EH (cell line): Measurements from ENCODE around the gene KEAP1.

Experiments used
- DNase-seq: peaks from one replicate; pipeline ENCODE4 v3.0.0-alpha.2; 2015; ENCODE audit warnings: low read depth

KEAP1 gene

DNA sequence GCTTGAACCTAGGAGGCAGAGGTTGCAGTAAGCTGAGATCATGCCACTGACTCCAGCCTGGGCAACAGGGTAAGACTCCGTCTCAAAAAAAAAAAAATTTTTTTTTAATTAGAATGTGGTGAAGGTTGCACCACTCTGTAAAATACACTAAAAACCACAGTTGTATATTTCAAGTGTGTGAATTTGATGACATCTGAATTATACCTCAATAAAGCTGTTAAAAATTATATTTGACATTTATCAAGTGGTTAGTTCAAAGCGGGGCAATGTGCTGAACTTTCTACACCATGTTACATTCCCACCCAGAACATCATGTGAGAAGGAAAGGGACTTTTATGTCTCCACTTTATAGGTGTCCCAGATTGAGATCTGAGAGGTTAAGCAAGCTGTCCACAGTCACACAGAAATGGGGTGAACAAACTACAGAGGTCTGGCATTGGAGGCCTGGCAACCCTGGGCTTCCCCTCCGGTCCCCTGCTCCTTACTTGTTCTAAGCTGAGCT, 20.0 kb upstream of the KEAP1 start:
- DNase-seq, result no peak

DNA sequence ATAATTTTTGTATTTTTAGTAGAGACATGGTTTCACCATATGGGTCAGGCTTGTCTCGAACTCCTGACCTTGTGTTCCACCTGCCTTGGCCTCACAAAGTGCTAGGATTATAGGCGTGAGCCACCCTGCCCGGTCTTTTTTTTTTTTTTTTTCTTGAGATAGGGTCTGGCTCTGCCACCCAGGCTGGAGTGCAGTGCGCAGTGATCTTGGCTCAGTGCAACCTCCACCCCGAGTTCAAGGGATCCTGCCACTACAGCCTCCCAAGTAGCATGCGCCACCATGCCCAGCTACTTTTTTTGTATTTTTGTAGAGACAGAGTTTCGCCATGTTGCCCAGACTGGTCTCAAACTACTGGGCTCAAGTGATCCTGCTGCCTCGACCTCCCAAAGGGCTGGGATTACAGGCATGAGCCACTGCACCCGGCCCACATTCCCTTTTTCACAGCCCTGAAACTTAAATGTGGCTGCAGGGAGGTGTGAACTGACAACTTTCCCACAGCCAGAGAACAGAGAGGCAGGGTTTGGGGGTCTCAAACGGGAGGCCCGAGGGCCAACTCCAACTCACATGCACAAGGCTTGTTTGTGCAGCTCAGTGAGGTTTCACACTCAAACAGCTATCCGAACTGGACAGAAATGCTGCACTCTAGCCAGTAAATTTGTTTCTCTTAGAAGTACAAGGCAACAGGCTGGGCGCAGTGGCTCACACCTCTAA, 18.5 kb upstream of the KEAP1 start:
- no peak for DNase-seq

DNA sequence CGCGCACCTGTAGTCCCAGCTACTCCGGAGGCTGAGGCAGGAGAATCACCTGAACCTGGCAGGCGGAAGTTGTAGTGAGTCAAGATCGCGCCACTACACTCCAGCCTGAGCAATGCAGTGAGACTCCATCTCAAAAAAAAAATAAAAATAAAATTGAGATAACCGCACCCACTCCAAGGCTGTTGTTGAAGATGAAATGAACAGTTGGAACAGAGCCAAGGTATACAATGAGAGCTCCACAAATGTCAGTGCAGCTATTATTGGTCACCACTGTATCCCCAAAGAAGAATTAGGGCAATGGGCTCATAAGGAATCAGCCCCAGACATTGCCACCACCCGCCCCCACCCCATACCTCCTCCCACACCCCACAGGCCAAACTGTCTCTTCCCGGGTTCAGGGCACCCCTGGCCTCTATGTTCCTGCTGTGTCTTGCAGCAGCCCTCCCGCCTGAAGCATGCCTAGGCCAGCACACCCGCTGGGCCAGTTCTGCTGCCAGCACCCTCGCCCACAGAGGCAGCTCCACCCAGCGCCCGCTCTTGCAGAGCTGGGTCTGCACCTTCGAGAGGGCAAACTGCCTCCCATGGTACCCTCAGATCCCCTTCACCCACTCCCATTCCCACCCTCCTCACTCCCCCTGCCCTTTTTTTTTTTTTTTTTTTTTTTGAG, 17.6 kb upstream of the KEAP1 start:
- DNase-seq, result no peak

DNA sequence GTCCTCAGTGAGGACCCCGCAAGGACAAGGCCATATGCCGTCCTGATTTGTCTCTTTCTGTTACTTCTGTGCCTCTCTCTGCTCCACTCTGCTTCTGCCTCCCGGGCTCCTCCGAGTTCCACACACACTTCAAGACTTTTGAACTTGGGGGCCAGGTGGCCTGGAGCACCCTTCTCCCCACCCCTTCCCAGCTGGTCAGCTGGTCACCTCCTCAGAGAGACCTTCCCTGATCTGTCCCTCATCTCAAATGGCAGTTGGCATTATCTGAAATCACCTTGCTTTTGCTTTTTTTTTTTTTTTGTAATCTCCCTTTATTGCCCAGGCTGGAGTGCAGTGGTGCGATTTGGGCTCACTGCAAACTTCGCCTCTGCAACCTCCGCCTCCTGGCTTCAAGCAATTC, 16.3 kb upstream of the KEAP1 start:
- no peak for DNase-seq

DNA sequence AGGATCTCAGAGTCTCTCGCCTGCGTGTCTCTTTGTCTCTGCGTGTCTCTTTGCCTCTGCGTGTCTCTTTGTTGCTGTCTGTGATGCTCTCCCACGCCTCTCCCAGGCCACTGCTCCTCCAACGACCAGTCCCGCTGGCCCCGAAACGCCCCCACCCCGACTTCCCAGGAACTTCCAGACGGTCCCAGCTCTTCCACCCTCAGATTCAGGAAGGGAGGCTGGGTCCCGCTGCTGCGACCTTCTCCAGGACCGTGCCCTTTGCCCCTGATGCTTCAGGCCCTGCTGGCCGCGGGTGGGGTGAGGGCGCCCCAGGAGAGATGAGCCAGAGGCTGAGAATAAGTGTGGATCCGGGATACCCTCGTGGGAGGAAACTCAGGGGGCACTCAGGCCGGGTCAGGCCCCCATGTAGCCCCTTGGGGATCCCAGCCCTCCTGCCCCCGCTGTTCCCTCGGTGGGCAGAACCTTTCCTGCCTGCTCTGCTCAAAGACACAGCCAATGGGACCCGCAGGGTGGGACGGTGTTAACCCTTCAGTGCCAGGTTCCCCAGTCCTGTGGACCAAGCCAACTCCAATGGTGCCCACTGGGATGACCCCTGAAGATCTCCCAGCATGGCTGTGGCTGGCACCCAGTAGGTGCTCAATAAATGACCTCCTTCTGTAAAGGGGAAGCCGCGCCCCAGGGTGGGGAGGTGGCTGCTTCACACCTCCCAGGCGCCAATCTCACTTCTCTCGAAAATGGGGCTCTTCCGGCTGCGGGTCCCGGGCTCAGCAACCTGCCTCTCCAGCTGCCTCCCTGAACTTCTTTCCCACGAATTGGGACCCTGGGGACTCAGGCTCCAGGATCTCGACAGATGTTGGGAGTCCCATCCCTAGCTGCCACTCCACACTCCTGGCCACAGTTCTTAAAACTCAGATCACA, 15.5 kb upstream of the KEAP1 start:
- DNase-seq, result no peak

DNA sequence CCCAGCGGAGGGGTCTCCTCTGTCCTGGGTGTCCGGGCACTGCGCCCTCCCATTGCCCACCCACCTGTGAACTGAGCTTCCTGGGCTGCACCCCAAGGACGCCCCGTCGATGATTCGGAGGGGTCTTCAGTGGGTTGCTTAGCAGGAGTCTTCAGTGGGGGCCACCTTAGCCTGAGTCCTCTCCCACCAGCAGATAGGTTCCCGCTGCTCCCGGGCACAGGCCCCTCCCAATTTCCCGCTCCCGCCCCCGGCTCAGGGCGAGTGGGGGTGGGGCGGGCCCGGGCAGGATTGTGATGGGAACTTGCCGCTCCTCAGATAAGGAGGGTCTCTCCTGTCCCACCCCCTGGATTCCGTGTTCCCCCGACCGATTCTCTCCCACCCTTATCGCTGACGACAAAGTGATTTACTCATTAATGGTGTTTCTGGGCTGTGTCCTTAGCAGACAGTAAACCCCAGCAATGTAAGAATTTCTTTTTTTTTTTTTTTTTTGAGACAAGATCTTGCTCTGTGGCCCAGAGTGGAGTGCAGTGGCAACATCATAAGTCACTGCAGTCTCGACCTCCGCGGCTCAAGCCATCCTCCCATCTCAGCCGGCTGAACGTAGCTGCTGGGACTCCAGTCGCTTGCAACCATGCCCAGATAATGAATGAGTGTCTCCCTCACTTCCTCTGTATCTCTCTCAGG, 14.7 kb upstream of the KEAP1 start:
- DNase-seq, result peak; percentile 67

DNA sequence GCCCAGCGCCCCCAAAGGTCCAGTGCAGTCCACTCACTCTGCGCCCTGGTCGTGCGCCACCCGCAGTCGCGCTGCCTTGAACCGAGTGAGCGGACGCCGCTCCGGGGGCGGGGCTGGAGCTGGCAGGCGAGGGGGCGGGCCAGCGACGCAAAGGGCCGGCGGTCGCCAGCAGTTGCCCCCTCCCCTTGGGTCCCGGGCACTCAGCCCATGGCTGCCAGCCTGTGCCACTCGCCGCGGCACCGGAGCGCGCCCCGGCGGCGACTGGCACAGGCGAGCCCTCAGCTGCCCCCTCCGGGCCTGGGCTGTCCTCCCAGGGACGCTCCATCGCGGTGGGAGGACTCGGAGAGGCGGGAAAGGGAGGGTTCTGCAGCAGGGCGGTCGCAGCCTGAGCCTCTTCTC, 14.2 kb upstream of the KEAP1 start, which contains the start of gene S1PR5:
Gene S1PR5 (minus strand): TSS at position 87 of the 399 bp plus-strand sequence. CDS start 2,436 bp downstream, outside the sequence.
- DNase-seq, result peak; percentile 32

DNA sequence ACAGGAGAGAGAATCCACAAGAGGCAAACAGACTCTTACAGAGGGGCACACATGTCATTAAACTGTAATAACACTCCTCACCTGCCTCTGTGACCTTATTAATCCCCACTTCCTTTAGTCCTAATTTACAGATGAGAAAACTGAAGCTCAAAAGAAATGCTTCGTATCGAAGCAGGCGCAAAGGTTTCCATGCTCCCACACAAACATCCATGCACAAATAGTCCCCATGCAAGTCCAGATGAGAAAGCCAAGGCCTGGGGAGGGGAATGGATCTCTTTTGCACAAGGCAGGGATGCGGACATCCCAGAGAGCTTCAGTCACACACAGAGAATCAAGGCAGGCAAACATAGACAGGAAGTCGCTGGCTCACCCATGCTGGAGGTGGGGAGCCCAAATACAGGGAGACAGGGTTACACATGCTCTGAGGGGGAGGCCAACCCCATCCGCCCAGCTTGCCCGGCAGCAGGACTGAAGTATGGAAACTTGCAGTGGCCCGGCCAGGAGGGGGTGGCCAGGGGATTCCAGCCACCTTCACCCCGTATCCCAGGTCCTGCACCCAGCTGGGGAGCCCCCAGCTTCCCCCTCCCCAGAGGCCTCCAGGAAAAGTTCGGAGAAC, 13.6 kb upstream of the KEAP1 start:
- DNase-seq, result peak; percentile 57

DNA sequence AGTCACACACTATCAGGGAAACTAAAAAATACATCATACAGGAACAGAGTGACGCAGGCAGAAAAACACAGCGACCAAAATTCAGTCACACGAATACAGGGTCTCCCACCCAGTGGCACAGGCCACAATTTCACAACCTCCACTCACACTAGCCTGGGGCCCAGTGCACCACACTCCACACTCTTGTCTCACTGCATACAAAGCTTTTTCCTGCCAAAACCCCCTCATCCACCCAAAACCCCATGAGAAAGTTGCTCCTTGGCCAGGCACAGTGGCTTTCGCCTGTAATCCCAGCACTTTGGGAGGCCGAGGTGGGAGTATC, 12.9 kb upstream of the KEAP1 start:
- DNase-seq, result no peak

DNA sequence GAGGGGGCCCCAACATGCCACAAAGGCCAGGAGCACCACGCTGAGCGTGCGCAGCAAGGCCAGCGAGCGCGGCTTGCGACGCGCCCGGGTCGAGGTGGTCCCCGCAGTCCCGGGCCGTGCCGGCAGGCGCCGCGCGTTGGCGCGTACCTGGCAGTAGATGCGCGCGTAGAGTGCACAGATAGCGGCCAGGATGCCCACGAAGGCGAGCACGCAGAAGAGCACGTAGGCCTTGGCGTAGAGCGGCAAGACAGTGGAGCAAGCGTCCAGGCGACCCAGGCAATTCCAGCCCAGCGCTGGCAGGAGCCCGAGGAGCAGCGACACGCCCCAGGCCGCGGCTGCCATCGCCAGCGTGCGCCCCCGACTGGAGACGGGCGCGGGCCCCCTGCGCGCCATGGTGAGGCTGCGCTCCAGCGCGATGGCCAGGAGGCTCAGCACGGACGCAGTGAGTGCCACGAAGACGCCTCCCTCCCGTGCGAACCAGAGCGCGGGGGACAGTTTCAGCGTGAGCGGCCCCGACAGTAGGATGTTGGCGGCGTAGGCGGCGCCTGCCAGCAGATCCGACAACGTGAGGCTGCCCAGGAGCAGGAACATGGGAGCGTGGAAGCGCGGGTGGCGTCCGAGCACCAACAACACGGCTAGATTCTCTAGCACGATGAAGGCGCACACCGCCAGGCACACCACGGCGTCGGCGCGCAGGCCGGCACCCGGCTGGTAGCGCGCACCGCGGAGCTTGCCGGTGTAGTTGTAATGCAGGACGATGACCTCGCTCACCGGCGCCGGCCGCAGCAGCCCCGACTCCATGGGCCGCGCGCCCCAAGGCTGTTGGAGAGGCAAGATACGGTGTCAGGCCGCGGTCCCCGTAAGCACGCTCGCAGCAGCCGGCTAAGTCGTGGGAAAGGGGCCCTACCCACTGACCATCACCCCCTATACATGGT, 11.3 kb upstream of the KEAP1 start:
- DNase-seq, result peak; percentile 15

DNA sequence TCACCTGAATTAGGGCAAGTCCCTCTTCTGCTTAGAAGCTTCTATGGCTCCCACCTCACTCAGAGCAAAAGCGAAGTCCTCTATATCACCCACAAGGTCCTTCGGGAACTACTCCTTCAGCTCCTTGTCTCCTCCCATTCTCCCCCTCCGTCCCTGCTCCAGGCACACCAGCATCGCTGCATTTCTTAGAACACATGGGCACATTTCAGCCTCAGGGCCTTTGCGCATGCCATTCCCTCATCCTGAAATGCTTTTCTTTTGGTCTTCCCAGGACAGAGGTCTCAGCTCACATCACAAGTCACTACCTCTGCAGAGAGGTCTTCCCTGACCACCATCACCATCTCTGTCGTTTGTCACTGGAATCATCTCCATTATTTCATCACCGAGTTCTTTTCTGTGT, 10.1 kb upstream of the KEAP1 start:
- DNase-seq, result no peak

DNA sequence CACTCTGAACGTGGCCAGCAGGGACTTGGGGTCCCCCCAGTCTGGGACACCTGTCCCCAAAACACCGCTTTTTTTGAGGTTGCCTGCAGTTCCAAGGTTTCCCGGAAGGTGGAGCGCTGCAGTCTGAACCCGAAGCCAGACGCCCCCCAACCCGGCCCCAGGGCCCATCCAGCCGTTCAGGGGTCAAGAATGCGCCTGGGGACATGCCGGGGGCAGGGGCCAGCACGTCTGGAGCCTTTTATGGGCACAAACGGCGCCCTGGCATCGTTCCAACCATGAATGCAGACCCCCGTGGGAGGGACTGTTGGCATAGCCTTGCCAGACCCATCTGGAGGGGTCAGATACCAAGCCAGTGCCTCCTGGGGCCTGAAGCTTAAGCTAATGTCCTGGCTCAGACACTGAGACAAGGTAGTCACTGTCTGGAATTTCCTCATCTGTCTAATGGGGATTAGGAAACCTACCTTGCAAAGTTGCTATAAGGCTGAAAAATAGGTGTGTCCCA, 7.2 kb upstream of the KEAP1 start:
- peak; percentile 18 for DNase-seq

DNA sequence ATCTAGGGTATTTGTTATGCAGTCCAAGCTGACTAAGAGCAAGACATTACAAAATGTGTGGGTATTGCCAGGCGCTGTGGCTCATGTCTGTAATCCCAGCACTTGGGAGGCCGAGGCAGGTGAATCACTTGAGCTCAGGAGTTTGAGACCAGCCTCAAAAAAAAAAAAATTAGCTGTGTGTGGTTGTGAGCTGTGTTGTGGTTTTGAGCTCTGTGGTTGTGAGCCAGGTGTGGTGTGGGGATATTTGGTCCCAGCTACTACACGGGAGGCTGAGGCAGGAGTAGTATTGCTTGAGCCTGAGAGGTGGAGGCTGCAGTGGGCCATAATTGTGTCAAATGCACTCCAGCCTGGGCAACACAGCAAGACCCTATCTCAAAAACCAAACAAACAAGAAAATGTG, 5.6 kb upstream of the KEAP1 start:
- no peak for DNase-seq

DNA sequence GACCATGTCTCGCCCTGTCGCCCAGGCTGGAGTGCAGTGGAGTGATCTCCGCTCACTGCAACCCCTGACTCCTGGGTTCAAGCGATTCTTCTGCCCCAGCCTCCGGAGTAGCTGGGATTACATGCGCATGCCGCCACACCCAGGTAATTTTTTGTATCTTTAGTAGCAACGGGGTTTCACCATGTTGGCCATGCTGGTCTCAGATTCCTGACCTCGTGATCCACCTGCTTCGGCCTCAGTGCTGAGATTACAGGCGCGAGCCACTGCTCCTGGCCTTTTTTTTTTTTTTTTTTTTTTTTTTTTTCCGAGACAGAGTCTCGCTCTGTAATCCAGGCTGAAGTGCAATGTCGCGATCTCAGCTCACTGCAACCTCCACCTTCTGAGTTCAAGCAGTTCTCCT, 4.9 kb upstream of the KEAP1 start:
- no peak for DNase-seq

DNA sequence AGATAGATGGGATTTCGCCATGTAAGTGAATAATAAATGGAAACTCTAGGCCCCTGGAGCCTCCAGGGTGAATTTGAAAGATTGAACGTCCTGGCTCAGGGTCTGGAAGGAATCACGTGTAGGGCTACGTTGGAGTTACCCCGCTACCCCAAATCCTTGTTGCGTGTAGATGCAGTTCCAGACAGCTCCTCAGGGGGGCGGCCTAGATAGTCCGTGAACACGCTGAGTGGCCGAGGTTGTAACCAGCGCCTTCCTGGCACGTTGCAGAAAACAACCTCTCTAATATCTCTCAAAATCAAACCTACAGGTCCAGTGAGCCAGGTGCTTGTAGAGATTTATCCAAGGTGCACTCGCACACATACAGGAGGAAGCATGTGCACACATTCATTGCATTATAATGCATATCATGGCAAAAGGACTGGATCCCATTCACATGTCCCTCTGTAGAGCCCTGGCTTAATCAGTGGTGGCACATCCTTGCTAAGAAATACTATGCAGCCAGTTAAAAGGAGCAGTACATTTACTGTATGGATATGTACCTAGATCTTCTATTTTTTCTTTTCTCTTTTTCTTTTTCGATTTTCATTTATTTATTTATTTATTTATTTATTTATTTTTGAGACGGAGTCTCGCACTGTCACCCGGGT, 2.5 kb upstream of the KEAP1 start:
- peak; percentile 59 for DNase-seq

DNA sequence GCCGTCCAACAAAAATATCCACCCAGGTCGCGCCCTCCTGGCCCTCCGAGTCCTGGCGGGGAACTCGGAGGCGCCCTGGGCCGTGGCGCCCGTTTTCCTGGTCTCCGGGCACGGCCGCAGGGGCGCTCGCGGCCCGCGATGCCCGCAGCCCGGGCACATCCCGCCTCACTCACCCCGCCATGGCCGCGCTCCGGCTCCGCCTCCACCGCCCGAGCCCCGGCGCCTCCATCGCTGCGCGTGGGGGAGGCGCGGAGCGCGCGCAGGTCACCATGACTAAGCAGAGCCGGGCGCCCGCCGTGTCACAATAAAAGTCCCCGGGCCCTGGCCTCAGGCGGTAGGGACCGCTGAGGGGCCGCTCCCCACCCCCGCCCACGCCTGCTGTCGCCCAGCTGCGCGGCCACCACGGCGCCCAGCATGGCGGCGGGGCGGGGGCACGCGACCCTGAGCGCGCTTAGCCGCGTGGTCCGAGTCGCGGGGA, 593 bp downstream of the KEAP1 start:
- DNase-seq, result peak; percentile 91

DNA sequence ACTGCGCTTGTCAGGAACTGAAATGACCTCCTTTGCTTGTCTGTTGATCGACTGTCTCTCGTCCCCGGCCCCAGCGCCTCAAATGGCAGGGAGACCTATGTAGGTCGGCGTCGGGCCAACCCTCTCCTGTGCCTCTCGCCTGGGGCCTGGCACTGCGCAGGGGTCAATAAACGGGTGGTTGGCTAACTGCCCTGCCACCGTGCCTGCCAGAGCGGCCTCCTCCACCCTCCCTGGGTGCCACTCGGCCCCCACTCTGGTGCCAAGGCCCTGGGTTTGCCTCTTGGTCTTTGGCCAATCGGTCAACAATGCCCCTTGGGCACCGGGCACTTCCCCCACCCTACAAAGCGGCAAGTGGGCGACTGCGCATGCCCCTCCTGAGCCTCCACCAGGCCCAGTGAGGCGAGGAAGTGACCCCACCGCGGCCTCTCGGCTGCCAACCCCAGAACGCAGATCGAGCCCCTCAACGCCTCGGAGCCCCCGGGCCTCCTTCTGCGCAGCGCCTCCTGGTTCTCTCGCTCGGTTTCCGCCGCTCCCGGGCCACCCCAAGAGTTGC, 1.1 kb downstream of the KEAP1 start:
- DNase-seq, result peak; percentile 67

DNA sequence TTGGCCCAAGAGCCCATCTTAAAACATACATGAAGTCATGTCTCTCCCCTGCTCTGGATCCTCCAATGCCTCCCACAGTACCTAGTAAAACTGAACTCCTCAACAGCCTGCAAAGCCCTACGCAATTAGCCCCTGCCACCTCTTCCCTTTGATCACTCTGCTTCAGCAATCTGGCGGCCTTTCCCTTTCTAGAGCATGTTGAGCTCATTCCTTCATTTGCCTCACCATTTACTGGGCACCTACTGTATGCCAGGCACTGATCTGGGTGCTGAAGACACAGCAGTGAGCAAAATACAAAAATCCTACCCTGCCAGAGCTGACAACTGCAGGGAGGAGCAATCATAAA, 2.9 kb downstream of the KEAP1 start:
- DNase-seq, result no peak

DNA sequence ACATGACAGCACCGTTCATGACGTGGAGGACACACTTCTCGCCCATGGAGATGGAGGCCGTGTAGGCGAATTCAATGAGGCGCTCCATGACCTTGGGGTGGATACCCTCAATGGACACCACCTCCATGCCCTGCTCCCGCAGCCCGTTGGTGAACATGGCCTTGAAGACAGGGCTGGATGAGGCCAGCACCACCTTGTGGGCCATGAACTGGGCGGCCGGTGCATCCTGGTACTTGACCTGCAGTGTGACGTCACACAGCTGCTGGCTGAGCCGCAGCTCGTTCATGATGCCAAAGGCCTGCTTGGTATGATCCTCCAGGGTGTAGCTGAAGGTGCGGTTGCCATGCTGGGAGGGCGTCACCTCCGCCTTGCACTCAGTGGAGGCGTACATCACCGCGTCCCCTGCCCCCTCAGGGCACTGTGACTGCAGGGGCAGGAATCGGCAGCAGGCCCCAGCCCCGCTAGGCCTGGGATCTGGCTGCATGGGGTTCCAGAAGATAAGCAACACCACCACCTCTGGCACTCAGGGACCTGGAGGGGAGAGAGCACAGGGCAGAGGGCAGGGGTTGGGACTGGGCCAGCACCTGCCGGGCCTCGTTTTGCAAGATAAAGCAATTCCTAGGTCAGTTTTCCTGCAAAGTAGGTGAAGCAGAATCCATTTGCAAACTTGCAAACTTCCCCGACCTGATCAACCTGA, 3.5 kb downstream of the KEAP1 start:
- DNase-seq, result no peak
